Activated CD4-positive, alpha-beta T cell treated with anti-CD3 and anti-CD28 coated beads for 48 hours (primary cell): Measurements from ENCODE around the gene ZNF683.
"Not testable (repeated sequence)": the region's sequence is repeated elsewhere in the genome, so short reads cannot be mapped to it uniquely, and the experiment has no call there.

Source experiments
- DNase-seq: peaks from one replicate; pipeline ENCODE4 v3.0.0-alpha.2; 2020

ZNF683 gene

DNA sequence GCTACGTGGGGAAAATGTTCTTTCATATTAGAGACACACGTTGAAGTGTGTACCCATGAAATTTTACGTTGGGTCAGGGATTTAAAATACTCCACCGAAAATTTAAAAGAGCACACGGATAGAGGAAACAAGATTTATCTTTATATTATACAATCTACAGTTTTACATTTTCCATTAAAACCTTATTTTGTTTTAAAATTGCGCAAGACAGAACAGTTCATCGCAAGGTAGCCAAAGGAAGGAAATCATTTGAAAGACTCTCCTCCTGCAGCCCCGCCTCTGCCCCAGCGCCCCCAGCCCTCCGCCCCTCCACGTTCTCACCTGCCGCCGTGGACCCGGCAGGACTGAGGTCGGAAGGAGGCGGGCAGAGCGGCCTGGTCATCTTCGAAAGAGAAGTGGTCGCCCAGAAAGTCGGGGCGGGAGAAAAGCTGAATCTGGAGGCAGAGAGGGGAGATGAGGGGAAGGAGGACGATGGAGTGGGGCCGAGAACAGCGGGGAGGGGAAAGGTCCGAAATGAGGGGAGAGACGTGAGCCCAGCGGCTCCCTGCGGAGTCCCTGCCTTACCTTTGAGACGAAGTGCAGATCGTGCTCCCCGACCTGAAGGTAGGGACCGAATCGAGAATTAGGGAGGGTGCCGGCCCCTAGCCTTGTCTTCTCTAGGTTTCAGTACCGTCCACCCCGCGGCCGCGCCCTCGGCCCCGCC is 36.6 kb downstream of the ZNF683 start:
- DNase-seq: no peak

DNA sequence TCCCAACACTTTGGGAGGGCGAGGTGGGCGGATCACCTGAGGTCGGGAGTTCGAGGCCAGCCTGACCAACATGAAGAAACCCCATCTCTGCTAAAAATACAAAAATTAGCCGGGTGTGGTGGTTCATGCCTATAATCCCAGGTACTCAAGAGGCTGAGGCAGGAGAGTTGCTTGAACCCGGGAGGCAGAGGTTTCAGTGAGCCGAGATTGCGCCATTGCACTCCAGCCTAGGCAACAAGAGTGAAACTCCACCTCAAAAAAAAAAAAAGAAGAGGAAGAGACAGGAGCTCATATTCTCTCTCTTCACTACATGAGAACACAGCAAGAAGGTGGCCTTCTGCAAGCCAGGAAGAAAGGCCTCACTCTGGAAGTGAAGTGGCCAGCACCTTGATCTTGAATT is 39.2 kb downstream of the ZNF683 start:
- DNase-seq: not testable (repeated sequence)

DNA sequence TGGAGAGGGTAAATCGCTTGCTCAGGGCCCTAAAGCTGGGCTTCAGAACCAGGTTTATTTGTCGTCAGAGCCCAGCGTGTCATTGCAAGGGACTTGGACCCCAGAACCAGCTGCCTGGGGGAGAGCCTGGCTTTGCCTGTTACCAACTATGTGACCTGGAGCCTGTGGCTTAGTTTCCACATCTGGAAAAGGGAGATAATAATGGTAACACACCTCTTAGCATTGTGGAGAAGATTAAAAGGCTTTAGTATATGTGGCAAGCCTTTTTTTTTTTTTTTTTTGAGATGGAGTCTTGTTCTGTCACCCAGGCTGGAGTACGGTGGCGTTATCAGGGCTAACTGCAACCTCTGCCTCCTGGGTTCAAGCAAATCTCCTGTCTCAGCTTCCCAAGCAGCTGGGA is 42.3 kb downstream of the ZNF683 start:
- DNase-seq: no peak

DNA sequence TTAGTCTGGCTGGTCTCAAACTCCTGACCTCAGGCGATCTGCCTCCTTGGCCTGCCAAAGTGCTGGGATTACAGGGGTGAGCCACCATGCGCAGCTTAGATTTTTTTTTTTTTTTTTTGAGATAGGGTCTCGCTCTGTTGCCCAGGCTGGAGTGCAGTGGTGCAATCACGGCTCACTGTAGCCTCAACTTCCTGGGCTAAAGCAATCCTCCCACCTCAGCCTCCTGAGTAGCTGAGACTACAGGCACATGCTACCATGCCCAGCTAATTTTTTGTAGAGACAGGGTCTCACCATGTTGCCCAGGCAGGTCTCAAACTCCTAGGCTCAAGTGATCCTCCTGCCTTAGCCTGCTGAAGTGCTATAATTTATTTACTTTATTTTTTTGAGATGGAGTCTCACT is 43.2 kb downstream of the ZNF683 start:
- not testable (repeated sequence) for DNase-seq

DNA sequence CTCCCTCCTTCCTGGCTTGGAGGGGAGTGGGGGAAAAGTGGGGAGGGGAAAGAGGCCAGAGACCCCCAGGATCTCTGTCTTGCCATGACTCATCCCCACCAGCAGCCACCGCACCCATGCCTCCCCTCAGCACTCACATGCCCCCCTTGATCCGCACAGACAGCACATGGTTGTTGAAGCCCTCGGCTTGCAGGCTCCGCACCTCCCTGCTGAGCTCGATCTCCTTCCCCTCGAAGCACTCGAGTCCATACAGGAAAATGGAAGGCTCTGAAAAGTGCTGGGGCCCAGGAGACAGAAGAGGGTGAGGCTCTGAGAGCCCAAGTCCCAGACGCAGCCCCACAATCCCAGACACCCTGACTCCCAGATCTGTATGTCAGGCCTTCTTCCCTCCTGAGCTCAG is 44.0 kb downstream of the ZNF683 start:
- no peak for DNase-seq

DNA sequence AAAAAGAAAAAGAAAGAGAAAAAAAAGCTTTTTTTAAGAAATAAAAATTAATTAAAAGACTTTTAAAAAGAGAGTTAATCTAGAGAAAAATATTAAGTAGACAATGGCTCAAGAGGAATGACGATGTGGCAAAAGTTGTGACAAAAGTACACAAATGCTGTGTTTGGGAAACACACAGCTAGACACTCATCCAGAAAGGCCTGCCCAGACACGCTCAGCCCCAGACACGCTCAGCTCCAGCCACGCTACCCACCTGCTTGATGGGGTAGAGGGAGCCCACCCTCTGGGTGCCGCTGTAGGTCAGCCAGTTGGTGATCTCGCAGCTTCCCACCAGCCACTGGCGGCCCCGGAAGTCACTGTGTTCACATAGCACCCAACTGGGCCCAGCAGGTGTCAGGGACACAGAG is 44.6 kb downstream of the ZNF683 start:
- DNase-seq: no peak

DNA sequence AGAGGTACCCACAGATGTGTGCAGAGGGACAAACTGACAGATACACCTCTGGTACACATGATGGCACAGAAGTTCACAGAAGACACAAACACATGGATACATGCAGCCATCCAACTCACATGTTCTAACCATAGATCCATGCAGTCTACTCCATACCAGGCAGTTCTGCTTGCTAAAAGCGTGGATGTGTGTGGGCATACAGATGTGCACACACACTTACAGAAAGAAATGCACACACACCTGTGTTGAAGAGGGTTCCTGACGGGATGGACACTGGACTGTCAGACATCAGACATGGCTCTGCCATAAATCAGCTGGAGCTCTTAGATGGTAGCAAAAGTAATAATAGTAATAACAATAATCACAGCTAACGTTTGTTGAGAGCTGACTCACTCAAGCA is 48.0 kb downstream of the ZNF683 start:
- no peak for DNase-seq

DNA sequence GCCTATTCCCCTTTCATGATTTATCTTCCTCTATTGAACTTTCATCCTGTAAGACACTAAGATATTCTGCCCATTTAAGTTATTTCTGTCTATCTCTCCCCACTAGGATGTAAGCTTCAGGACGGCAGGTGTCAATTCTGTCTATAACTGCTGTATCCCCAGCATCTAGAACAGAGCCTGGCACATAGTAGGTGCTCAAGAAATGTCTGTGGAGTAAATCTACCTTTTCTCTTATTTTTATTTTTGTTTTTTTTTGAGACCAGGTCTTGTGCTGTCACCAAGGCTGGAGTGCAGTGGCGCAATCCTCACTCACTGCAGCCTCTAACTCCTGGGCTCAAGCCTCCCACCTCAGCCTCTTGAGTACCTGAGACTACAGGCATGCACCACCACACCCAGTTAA is 49.2 kb downstream of the ZNF683 start:
- DNase-seq: no peak

DNA sequence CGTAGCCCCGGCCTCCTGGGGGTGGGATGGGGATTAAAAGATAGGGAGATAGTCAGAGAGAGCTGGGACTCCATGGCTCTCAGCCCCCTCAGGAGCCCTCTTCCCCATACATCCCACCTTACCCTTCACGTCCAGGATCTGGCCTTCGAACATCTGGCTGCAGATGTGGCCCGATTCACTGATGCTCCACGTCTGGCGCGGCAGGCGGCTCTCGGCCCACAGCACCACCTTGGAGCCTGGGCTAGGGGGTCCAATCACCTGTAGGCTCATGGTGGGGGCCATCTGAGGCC is 50.6 kb downstream of the ZNF683 start:
- no peak for DNase-seq

DNA sequence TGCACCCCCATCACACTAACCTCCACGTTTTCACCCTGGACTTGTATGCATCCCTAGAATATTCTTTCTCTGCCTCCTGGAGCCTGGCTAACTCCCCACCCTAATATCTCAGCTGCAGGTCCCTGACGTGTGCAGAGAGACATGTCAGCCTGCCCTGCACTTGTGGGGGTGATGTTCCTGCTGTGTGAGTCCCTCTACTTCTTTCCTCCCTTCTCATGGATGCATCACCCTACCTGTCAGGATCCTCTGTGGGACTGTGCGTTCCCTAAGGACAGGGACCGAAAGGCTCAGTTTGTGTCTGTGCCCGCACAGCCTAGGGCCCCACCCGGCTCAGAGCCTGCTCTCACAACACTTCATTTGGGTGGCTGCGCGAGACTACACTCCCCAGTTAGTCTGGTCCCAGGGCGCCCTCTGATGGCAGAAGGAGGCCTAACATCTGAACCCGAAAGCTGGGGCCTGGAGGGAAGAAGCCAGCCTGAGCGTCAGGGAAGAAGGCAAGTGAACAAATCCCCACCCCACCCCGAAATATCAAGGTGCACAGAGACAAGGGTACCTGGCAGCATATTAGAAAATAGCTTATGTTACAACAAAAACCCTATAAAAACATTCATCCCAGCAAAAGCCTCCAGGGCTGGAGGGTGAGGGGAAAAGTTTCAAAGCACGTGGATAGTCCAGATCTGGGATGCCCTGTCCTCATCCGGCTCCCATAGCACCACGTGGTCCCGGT is 51.1 kb downstream of the ZNF683 start:
- peak; percentile 98 for DNase-seq

DNA sequence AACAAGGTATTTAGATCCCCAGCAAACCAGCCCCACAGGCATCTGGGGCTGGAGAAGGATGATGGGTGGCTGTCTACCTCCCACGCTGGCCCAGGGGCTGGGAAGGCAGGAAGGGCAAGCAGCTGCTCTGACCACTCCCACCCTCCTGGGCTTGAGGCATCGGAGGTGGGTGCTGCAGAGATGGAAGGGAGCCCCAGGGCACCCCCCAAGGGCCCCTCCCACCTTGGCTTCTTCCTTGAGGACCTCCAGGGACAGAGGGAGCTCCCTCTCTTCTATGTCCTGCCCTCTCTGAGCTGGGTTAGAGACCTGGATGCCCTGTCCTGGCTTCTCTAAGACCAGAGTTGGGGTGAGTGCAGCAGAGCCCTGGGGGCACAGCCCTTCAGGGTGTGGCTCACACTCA is 51.7 kb downstream of the ZNF683 start:
- DNase-seq: no peak

DNA sequence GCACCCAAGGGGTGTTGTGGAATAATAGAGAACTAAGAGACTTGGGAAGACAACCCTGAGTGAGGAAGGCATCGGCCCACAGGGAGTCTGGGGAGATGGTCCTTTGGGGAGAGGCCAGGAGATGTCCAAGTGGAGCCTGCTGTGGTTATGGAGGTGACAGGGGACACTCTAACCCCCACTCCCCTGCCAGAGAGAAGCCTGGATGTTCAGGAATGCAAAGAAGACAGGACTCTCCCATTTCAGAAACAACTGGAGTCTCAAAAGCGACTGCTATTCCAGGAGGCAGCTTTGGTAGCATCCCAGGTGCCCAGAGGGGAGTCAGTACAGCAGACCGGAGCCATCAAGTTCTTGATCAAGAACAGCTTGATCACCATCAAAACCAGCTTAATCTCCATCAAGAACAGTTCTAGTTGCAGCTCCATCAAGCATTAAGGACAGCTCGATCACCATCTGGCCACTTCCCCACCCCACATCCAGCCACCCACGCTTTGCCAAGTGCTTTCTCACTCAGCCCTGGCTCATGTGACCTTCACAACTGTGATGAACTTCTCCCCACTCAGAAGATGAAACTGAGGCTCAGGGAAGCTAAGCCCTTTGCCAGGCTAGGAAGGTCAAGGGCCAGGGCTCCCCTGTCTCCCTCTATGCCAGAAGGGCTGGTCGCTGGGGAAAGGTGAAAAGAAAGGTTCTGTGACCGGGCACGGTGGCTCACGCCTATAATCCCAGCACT is 54.0 kb downstream of the ZNF683 start:
- DNase-seq: peak; percentile 71

DNA sequence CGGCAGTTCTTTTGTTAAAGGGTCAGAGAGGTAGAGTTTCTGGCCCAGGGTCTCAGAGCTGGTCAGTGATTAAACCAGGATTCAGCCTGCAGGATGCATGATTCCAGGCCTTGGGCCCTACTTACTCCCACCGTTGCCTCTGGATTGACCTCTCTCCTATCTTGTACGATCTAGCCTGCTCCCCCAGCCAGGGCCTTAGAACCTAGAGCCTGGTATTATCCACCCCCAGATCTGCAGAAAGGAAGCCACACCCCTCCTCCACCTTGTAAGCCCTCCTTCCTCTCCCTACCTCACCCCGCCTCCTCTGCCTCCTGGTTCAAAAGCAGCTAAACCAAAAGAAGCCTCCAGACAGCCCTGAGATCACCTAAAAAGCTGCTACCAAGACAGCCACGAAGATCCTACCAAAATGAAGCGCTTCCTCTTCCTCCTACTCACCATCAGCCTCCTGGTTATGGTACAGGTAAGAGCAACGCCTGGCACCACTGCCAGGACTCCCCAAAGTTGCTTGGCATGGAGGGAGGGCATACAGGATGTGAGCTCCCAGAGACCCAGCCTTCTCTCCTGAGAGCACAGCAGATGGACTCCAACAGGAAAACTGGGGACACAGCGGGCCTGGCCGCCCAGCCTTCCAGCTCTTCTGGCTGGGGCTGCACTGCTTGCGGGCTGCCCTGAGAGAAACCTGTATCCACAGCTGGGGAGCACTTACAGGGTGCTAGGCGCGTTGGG is 54.8 kb downstream of the ZNF683 start, which contains the start of gene CD52:
Gene CD52, plus strand, starts transcription at position 347 of the 726 bp plus-strand sequence. Its CDS starts 60 bp downstream, at position 407.
- peak; percentile 78 for DNase-seq

DNA sequence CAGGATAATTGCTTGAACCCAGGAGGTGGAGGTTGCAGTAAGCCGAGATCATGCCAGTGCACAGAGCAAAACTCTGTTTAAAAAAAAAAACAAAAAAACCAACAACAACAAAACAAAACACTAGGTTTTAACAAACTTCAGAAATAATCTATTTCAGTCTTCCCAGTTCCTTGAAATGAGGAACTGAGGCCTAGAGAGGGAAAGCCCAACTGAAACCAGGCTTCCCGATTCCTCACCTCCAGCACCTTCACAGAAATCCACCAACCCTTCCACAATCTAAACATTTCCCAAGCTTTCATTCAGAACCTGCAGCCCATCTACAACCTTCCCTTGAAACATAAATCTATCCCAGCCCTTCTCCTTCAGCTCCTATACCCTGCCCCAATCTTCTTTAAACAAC is 55.4 kb downstream of the ZNF683 start:
- no peak for DNase-seq

DNA sequence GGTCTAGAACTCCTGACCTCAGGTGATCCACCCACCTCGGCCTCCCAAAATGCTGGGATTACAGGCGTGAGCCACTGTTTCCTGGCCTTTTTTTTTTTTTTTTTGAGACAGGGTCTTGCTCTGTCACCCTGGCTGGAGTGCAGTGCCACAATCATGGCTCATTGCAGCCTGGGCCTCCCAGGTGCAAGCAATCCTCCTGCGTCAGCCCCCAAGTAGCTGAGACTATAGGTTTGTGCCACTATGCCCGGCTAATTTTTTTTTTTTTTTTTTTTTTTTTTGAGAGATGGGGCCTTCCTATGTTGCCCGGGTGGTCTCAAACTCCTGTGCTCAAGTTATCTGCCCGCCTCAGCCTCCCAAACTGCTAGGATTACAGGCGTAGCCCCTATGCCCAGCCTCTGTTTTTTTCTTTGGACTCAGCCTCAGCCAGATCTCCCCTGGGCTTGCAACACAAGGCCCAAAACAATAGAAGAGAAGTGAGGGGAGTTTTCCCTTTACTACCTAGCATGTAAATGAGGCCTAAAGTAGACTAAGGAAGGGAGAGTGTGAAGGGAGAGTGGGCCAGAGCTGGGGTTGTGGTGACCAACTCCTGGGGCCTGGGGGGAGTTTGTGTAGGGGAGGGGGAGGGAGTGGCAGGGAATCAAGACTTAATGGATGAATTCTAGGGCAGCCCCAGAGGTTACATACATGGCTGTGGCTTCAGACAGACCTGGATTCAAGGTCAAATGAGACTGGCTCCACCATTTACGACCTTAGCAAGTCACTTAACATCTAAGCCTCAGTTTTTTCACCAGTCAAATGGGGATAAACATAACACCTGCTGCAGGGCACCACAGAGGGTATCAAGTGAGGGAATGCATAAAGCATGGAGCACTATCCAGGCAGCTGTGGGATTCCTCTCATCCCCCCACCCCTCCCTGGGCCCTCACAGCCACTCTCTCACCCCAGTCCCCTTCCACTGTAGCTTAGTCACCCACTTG is 56.4 kb downstream of the ZNF683 start:
- DNase-seq: no peak

DNA sequence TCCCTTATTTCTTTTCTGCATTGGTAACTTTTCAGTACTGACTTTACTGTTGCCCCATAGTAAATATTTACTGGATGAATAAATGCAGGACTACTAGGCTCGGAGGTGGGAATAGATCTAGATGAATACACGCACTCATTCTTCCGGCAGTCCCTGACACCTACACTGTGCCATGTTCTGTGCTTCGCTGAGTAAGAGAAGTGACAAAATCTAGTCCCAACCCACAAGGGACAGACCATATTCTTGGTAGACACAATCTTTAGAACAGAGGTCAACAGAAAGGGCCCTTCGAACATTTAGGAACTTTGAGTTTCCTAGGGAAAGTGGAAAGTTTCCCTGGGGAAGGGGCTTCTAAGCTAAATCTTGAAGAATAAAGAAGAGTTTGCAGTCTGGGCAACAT is 58.0 kb downstream of the ZNF683 start:
- DNase-seq: no peak
